Smooth muscle cell (in vitro differentiated cells): ENCODE data around the gene SLC2A8. TPM values are rescaled to one million over a fixed set of nuclear protein-coding genes. Genes with fewer than 3 reads are reported as not detected.

ENCODE experiments used
- DNase-seq: peaks from one replicate; lab custom pipeline; 2025; ENCODE audit not compliant: unreplicated experiment; lab: John Stamatoyannopoulos, UW
- H2AFZ ChIP-seq: fragments of 200-600 bp; sonication (generic); 2 replicates; pipeline ENCODE4 v1.6.0; 2016; ENCODE audit warnings: antibody characterized with exemption, low read depth, mild to moderate bottlenecking
- H3F3A ChIP-seq: fragments of 200-600 bp; sonication (generic); 2 replicates; pipeline ENCODE4 v1.6.0; 2017; ENCODE audit warnings: antibody characterized with exemption, low read depth
- H3K27ac ChIP-seq: fragments of 200-600 bp; sonication (generic); 2 replicates; pipeline ENCODE4 v1.5.1; 2016; ENCODE audit warnings: low read depth, mild to moderate bottlenecking
- H3K27me3 ChIP-seq: fragments of 200-600 bp; sonication (generic); 2 replicates; pipeline ENCODE4 v1.6.1; 2016; ENCODE audit warnings: low read depth, mild to moderate bottlenecking
- H3K36me3 ChIP-seq: fragments of 200-600 bp; sonication (generic); 2 replicates; pipeline ENCODE4 v1.5.1; 2016; ENCODE audit warnings: low read depth
- H3K4me1 ChIP-seq: fragments of 200-600 bp; sonication (generic); 2 replicates; pipeline ENCODE4 v1.5.1; 2016; ENCODE audit warnings: low read depth
- H3K4me2 ChIP-seq: fragments of 200-600 bp; sonication (generic); 2 replicates; pipeline ENCODE4 v1.6.0; 2016; ENCODE audit warnings: mild to moderate bottlenecking
- H3K4me3 ChIP-seq: fragments of 200-600 bp; sonication (generic); 2 replicates; pipeline ENCODE4 v1.5.1; 2016; ENCODE audit warnings: mild to moderate bottlenecking
- H3K79me2 ChIP-seq: fragments of 200-600 bp; sonication (generic); 2 replicates; pipeline ENCODE4 v1.6.0; 2016; ENCODE audit warnings: low read depth, mild to moderate bottlenecking
- H3K9ac ChIP-seq: fragments of 200-600 bp; sonication (generic); 2 replicates; pipeline ENCODE4 v1.6.0; 2016; ENCODE audit warnings: low read depth
- H3K9me3 ChIP-seq: fragments of 200-600 bp; sonication (generic); replicated peaks from 2 replicates; pipeline ENCODE4 v1.5.1; 2016; ENCODE audit warnings: low read depth
- H4K20me1 ChIP-seq: fragments of 200-600 bp; sonication (generic); 2 replicates; pipeline ENCODE4 v1.6.0; 2016; ENCODE audit warnings: low read depth
- WGBS: methylation state at CpG from one replicate; pipeline ENCODE4 v1.1.7; 2016; ENCODE audit warnings: low lambda C conversion rate; 5-methylcytosine and 5-hydroxymethylcytosine counted together
- polyA plus RNA-seq: library from polyadenylated mRNA; unstranded; fragments of >200 nt; fragmentation: Nextera tagmentation; extraction: Ambion mirVana; gene quantifications from 2 replicates; pipeline ENCODE4 v1.2.1, GENCODE V29; 2016
- total RNA-seq: library from RNA; depleted of rRNA; stranded (reverse); fragments of >200 nt; gene quantifications from 2 replicates; pipeline ENCODE4 v1.2.3, GENCODE V29; 2014
- TF ChIP-seq, protein P1 (sequence below): fragments of 200-600 bp; sonication (generic); IDR thresholded peaks from 2 replicates; pipeline ENCODE4 v1.5.1; 2017; ENCODE audit warnings: borderline replicate concordance, mild to moderate bottlenecking, antibody characterized with exemption; ENCODE audit not compliant: insufficient read depth, poor library complexity, severe bottlenecking

The SLC2A8 gene
- total and polyA plus RNA-seq, 2 experiments from 2014 or later: 16.9 to 27.7 TPM

- Histone ChIP-seq H3K27me3 (no peaks in the 10 kb centered on the region), H3K4me2 (no peak overlapping the region), H3F3A (peaks cover 3% of the 10 kb centered on the region), H4K20me1 (no peaks in the 10 kb centered on the region), H3K79me2 (no peaks in the 10 kb centered on the region), H3K9me3 (no peaks in the 10 kb centered on the region), H3K9ac (no peak overlapping the region), H3K4me3 (no peak overlapping the region), H3K27ac (no peak overlapping the region), H3K36me3 (no peaks in the 10 kb centered on the region), H2AFZ (no peak overlapping the region), H3K4me1 (no peaks in the 10 kb centered on the region)
- 89% methylated on average over 13 of the region's 13 CpGs for WGBS
- TF ChIP-seq, protein P1, sequence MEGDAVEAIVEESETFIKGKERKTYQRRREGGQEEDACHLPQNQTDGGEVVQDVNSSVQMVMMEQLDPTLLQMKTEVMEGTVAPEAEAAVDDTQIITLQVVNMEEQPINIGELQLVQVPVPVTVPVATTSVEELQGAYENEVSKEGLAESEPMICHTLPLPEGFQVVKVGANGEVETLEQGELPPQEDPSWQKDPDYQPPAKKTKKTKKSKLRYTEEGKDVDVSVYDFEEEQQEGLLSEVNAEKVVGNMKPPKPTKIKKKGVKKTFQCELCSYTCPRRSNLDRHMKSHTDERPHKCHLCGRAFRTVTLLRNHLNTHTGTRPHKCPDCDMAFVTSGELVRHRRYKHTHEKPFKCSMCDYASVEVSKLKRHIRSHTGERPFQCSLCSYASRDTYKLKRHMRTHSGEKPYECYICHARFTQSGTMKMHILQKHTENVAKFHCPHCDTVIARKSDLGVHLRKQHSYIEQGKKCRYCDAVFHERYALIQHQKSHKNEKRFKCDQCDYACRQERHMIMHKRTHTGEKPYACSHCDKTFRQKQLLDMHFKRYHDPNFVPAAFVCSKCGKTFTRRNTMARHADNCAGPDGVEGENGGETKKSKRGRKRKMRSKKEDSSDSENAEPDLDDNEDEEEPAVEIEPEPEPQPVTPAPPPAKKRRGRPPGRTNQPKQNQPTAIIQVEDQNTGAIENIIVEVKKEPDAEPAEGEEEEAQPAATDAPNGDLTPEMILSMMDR: no peak
- DNase-seq: no peak
Observed at GRCh38 chr9:127370672-127371648, 26.0 kb upstream of the SLC2A8 start.

- 97% methylated on average over 3 of the region's 3 CpGs for WGBS
- TF ChIP-seq, protein P1: no peak
- no peaks in the 10 kb centered on the region for H3F3A ChIP-seq
- H3K79me2 ChIP-seq: no peaks in the 10 kb centered on the region
- no peak overlapping the region for H3K27ac ChIP-seq
- no peak overlapping the region for H3K4me3 ChIP-seq
- no peaks in the 10 kb centered on the region for H4K20me1 ChIP-seq
- no peak overlapping the region for H3K9ac ChIP-seq
- no peaks in the 10 kb centered on the region for H3K9me3 ChIP-seq
- H2AFZ ChIP-seq: no peak overlapping the region
- no peaks in the 10 kb centered on the region for H3K4me1 ChIP-seq
- no peak overlapping the region for H3K4me2 ChIP-seq
- no peaks in the 10 kb centered on the region for H3K36me3 ChIP-seq
- no peaks in the 10 kb centered on the region for H3K27me3 ChIP-seq
- no peak for DNase-seq
Observed at GRCh38 chr9:127380479-127380878, 16.5 kb upstream of the SLC2A8 start.

DNA sequence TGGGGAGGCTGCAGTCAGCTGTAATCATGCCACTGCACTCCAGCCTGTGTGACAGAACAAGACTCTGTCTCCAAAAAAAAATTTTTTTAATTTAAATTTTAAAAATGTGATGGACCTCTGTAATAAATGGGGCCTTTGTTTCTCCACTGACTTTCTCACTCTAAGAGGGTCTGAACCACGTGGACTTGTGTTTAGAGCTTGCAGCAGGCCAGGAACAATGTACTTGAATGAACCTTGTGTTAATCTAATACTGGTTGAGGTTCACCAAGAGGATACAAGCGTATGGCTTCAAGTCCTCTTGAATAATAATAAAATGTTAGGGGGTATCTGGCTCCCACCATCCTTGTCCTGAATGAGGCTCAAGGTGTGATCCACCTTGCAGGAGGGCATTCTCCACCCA is 14.4 kb upstream of the SLC2A8 start:
- Histone ChIP-seq H3K36me3 (no peaks in the 10 kb centered on the region), H3K9ac (no peak overlapping the region), H3K79me2 (no peaks in the 10 kb centered on the region), H3K4me1 (no peaks in the 10 kb centered on the region), H3K27ac (no peak overlapping the region), H3K9me3 (no peaks in the 10 kb centered on the region), H4K20me1 (no peaks in the 10 kb centered on the region), H3K4me2 (no peak overlapping the region), H3K4me3 (no peak overlapping the region), H3K27me3 (no peaks in the 10 kb centered on the region), H2AFZ (no peak overlapping the region), H3F3A (no peaks in the 10 kb centered on the region)
- WGBS: 91% methylated on average over 2 of the region's 2 CpGs
- TF ChIP-seq, protein P1: no peak
- no peak for DNase-seq
